ENCODE measurements around the gene PGAM2.

Gene PGAM2

GRCh38 chr7:44058759-44059218 lies 6.6 kb downstream of the PGAM2 start:
- Mint-ChIP-seq H3K27me3 (ENCODE audit: low read depth) (no peaks in the 10 kb centered on the region), H3K27ac (no peak overlapping the region), H3K9me3 (no peaks in the 10 kb centered on the region), H3K4me3 (no peak overlapping the region), H3K36me3 (ENCODE audit: low read depth) (peaks cover 37% of the 10 kb centered on the region), H3K4me1 (ENCODE audit: low read depth) (peaks cover 6% of the 10 kb centered on the region)

GRCh38 chr7:44057849-44058758 lies 7.3 kb downstream of the PGAM2 start:
- Mint-ChIP-seq H3K36me3 (ENCODE audit: low read depth) (peaks cover 36% of the 10 kb centered on the region), H3K4me3 (no peak overlapping the region), H3K4me1 (ENCODE audit: low read depth) (peaks cover 6% of the 10 kb centered on the region), H3K27ac (no peak overlapping the region), H3K9me3 (no peaks in the 10 kb centered on the region), H3K27me3 (ENCODE audit: low read depth) (no peaks in the 10 kb centered on the region)

- no peak overlapping the region for H3K27ac Mint-ChIP-seq
- H3K27me3 Mint-ChIP-seq (ENCODE audit: low read depth): no peaks in the 10 kb centered on the region
- no peak overlapping the region for H3K4me3 Mint-ChIP-seq
- peaks cover 40% of the 10 kb centered on the region for H3K36me3 Mint-ChIP-seq (ENCODE audit: low read depth)
- H3K4me1 Mint-ChIP-seq (ENCODE audit: low read depth): peaks cover 6% of the 10 kb centered on the region
- no peaks in the 10 kb centered on the region for H3K9me3 Mint-ChIP-seq
These were observed 8.1 kb downstream of the PGAM2 start for GRCh38 chr7:44057181-44057848.

GRCh38 chr7:44056681-44057080 lies 8.7 kb downstream of the PGAM2 start:
- H3K4me3 Mint-ChIP-seq: no peak overlapping the region
- H3K9me3 Mint-ChIP-seq: no peaks in the 10 kb centered on the region
- H3K27ac Mint-ChIP-seq: no peak overlapping the region
- H3K4me1 Mint-ChIP-seq (ENCODE audit: low read depth): peaks cover 10% of the 10 kb centered on the region
- H3K27me3 Mint-ChIP-seq (ENCODE audit: low read depth): no peaks in the 10 kb centered on the region
- peaks cover 40% of the 10 kb centered on the region for H3K36me3 Mint-ChIP-seq (ENCODE audit: low read depth)

GRCh38 chr7:44052771-44053365 lies 12.5 kb downstream of the PGAM2 start:
- no peak overlapping the region for H3K4me3 Mint-ChIP-seq
- no peaks in the 10 kb centered on the region for H3K9me3 Mint-ChIP-seq
- H3K27me3 Mint-ChIP-seq (ENCODE audit: low read depth): no peaks in the 10 kb centered on the region
- H3K36me3 Mint-ChIP-seq (ENCODE audit: low read depth): peaks cover 34% of the 10 kb centered on the region
- H3K4me1 Mint-ChIP-seq (ENCODE audit: low read depth): peaks cover 37% of the 10 kb centered on the region
- H3K27ac Mint-ChIP-seq: no peak overlapping the region

GRCh38 chr7:44051611-44052220 lies 13.7 kb downstream of the PGAM2 start:
- no peaks in the 10 kb centered on the region for H3K9me3 Mint-ChIP-seq
- H3K4me1 Mint-ChIP-seq (ENCODE audit: low read depth): peaks cover 47% of the 10 kb centered on the region
- H3K4me3 Mint-ChIP-seq: no peak overlapping the region
- no peaks in the 10 kb centered on the region for H3K27me3 Mint-ChIP-seq (ENCODE audit: low read depth)
- H3K27ac Mint-ChIP-seq: no peak overlapping the region
- peaks cover 32% of the 10 kb centered on the region for H3K36me3 Mint-ChIP-seq (ENCODE audit: low read depth)

GRCh38 chr7:44050915-44051560 lies 14.3 kb downstream of the PGAM2 start:
- H3K9me3 Mint-ChIP-seq: no peaks in the 10 kb centered on the region
- peak overlapping the region; percentile 45 for H3K27ac Mint-ChIP-seq
- H3K36me3 Mint-ChIP-seq (ENCODE audit: low read depth): peaks cover 37% of the 10 kb centered on the region
- H3K27me3 Mint-ChIP-seq (ENCODE audit: low read depth): no peaks in the 10 kb centered on the region
- peaks cover 54% of the 10 kb centered on the region for H3K4me1 Mint-ChIP-seq (ENCODE audit: low read depth)
- no peak overlapping the region for H3K4me3 Mint-ChIP-seq

GRCh38 chr7:44050121-44050914 lies 15.0 kb downstream of the PGAM2 start:
- H3K4me1 Mint-ChIP-seq (ENCODE audit: low read depth): peaks cover 58% of the 10 kb centered on the region
- no peaks in the 10 kb centered on the region for H3K9me3 Mint-ChIP-seq
- peaks cover 34% of the 10 kb centered on the region for H3K36me3 Mint-ChIP-seq (ENCODE audit: low read depth)
- H3K27me3 Mint-ChIP-seq (ENCODE audit: low read depth): no peaks in the 10 kb centered on the region
- H3K4me3 Mint-ChIP-seq: no peak overlapping the region
- H3K27ac Mint-ChIP-seq: peak overlapping the region; percentile 45

GRCh38 chr7:44048031-44048795 lies 17.2 kb downstream of the PGAM2 start:
- peaks cover 61% of the 10 kb centered on the region for H3K4me1 Mint-ChIP-seq (ENCODE audit: low read depth)
- H3K4me3 Mint-ChIP-seq: peak overlapping the region; percentile 22
- peaks cover 30% of the 10 kb centered on the region for H3K36me3 Mint-ChIP-seq (ENCODE audit: low read depth)
- H3K27ac Mint-ChIP-seq: no peak overlapping the region
- H3K27me3 Mint-ChIP-seq (ENCODE audit: low read depth): no peaks in the 10 kb centered on the region
- no peaks in the 10 kb centered on the region for H3K9me3 Mint-ChIP-seq

- H3K4me1 Mint-ChIP-seq (ENCODE audit: low read depth): peaks cover 60% of the 10 kb centered on the region
- peak overlapping the region; percentile 90 for H3K4me3 Mint-ChIP-seq
- H3K9me3 Mint-ChIP-seq: no peaks in the 10 kb centered on the region
- H3K27ac Mint-ChIP-seq: peak overlapping the region; percentile 92
- H3K27me3 Mint-ChIP-seq (ENCODE audit: low read depth): no peaks in the 10 kb centered on the region
- H3K36me3 Mint-ChIP-seq (ENCODE audit: low read depth): peaks cover 25% of the 10 kb centered on the region
These were observed 18.9 kb downstream of the PGAM2 start for GRCh38 chr7:44046321-44047061.

GRCh38 chr7:44045226-44046014 lies 19.9 kb downstream of the PGAM2 start:
- Mint-ChIP-seq H3K36me3 (ENCODE audit: low read depth) (peaks cover 20% of the 10 kb centered on the region), H3K27me3 (ENCODE audit: low read depth) (no peaks in the 10 kb centered on the region), H3K9me3 (no peaks in the 10 kb centered on the region), H3K4me3 (peak overlapping the region; percentile 90), H3K4me1 (ENCODE audit: low read depth) (peaks cover 52% of the 10 kb centered on the region), H3K27ac (peak overlapping the region; percentile 92)

Data from T-helper 1 cell treated with Interleukin-12 subunit alpha and Interleukin-12 subunit beta and Interleukin-4 antibody, amounts not matched to agents 30 μg/mL and 1 μg/mL, for 36 hours (primary cell).